ENCODE measurements around the gene HRAS. TPM values are rescaled to one million over a fixed set of nuclear protein-coding genes. Genes with fewer than 3 reads are reported as not detected.
A peak's percentile ranks its signal among the peaks of the same experiment; 100 is the strongest.

Gene HRAS
- total and polyA plus RNA-seq, 2 of the 8 experiments (the other 6 are each of a cell fraction or from before 2014, with no cell fraction given) = 44.3 to 54.7 TPM

DNA sequence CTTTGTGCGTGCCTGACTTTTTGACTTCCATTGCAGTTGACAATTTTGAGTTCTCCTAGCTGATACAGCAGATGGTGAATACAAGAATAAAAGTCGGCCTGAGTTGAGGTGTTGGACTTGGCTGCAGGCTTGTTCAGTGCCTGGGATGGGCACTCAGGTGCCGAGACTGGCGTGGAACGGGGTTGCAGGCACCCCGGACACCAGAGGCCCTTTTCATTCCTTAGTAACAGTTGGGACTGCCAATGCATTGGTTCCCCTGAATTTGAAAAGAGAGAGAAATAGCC lies 42.2 kb upstream of the HRAS start:
- H3K36me3 ChIP-seq (ENCODE audit: control insufficient read depth in 2 of 4, insufficient read depth in 4 of 4, low read length in 3 of 4) = peaks cover 0 to 8% (median 3%) of the 10 kb centered on the region in 4 experiments; a peak in 5 of 8 replicates
- peaks cover 23% of the 10 kb centered on the region for H3K79me1 ChIP-seq (ENCODE audit: low read depth, low read length)
- H3K4ac ChIP-seq (replicated peaks; ENCODE audit: insufficient read length, low read depth, low read length) = no peak overlapping the region
- H3K9me3 ChIP-seq (ENCODE audit: insufficient read depth in 2 of 2, low read depth in 1 of 2, low read length in 1 of 2) = no peaks in the 10 kb centered on the region
- no peak overlapping the region for H2BK12ac ChIP-seq (ENCODE audit: low read depth, low read length)
- H3K18ac ChIP-seq (ENCODE audit: extremely low read depth, low read length) = no peak overlapping the region
- no peak overlapping the region for H2AFZ ChIP-seq (ENCODE audit: low read length)
- 91% methylated on average over 6 of the region's 6 CpGs; no CpG with 5 or more reads in 1 of the 2 experiments for WGBS, 2 experiments (ENCODE audit: extremely low coverage in 1 of 2, insufficient coverage in 1 of 2, insufficient read length in 1 of 2, insufficient replicate concordance in 2 of 2, low coverage in 1 of 2, low lambda C conversion rate in 2 of 2, missing lambda C conversion rate in 1 of 2)
- no peak overlapping the region for H2BK15ac ChIP-seq (ENCODE audit: low read length)
- no peak overlapping the region for H4K5ac ChIP-seq (ENCODE audit: insufficient read length, low read depth, low read length)
- no peak overlapping the region for H3K14ac ChIP-seq (ENCODE audit: insufficient read length)
- H2BK20ac ChIP-seq (ENCODE audit: low read length) = no peak overlapping the region
- H2BK120ac ChIP-seq (replicated peaks; ENCODE audit: low read depth, low read length) = no peak overlapping the region
- peaks cover 37 to 44% of the 10 kb centered on the region in 2 experiments for H4K20me1 ChIP-seq (replicated peaks in 1 of 2; ENCODE audit: control insufficient read depth in 1 of 2, insufficient read depth in 2 of 2, low read length in 2 of 2)
- TF ChIP-seq CTBP2 (IDR thresholded peaks at IDR 0.05; ENCODE audit: borderline replicate concordance, insufficient read depth, insufficient read length, low read length) = no peak
- TF ChIP-seq SP1 (IDR thresholded peaks at IDR 0.05; ENCODE audit: low read depth, low read length) = no peak
- no peak for TF ChIP-seq CREB1 (IDR thresholded peaks at IDR 0.05)
- TF ChIP-seq CHD2 (IDR thresholded peaks at IDR 0.05; ENCODE audit: low read length) = no peak
- no peak for TF ChIP-seq BACH1 (IDR thresholded peaks at IDR 0.05; ENCODE audit: low read length)
- TF ChIP-seq ASH2L (IDR thresholded peaks at IDR 0.05; ENCODE audit: low read length) = no peak
- TF ChIP-seq SIN3A (conservative IDR thresholded peaks at IDR 0.05 in 1 of 2, IDR thresholded peaks at IDR 0.05 in 1 of 2; ENCODE audit: low read depth in 1 of 2, low read length in 2 of 2) = no peak
- TF ChIP-seq EGR1 (IDR thresholded peaks at IDR 0.05; ENCODE audit: borderline replicate concordance, low read depth, low read length) = no peak
- no peak for TF ChIP-seq RBBP5 (IDR thresholded peaks at IDR 0.05; ENCODE audit: borderline replicate concordance, low read depth, low read length)
- TF ChIP-seq POLR2AphosphoS5 (IDR thresholded peaks at IDR 0.05; ENCODE audit: low read depth, low read length) = no peak
- no peak for TF ChIP-seq CBX8 (IDR thresholded peaks at IDR 0.05; ENCODE audit: borderline replicate concordance, low read depth, low read length)
- TF ChIP-seq HDAC2 (IDR thresholded peaks at IDR 0.05; ENCODE audit: borderline replicate concordance in 1 of 2, low read depth in 2 of 2, low read length in 2 of 2) = no peak
- TF ChIP-seq TBP (IDR thresholded peaks at IDR 0.05; ENCODE audit: low read depth, low read length) = no peak
- TF ChIP-seq TEAD4 (IDR thresholded peaks at IDR 0.05; ENCODE audit: low read depth, low read length) = no peak
- no peak for TF ChIP-seq CBX5 (IDR thresholded peaks at IDR 0.05; ENCODE audit: low read depth, low read length)
- H3K4me1 ChIP-seq (replicated peaks in 1 of 4; ENCODE audit: control insufficient read depth in 3 of 4, insufficient read depth in 4 of 4, low read length in 3 of 4) = peaks cover 4 to 17% (median 11%) of the 10 kb centered on the region in 4 experiments
- peak overlapping the region in 3 of 4 experiments; percentile 73 to 97 (median 87); a peak in 5 of 7 replicates for H3K9ac ChIP-seq (replicated peaks in 1 of 4; ENCODE audit: extremely low read depth in 1 of 4, low read depth in 3 of 4, low read length in 3 of 4)
- no peak overlapping the region for H2AK5ac ChIP-seq (ENCODE audit: low read depth, low read length)
- no peak overlapping the region for H3K23ac ChIP-seq (ENCODE audit: insufficient read length)
- FAIRE-seq (no peak), DNase-seq (ENCODE audit: low read depth in 1 of 2, low spot score in 2 of 2) (no peak)
- H3K4me2 ChIP-seq (ENCODE audit: insufficient read depth in 1 of 2, low read depth in 2 of 2, low read length in 2 of 2) = peak overlapping the region; percentile 91 to 99
- ChIA-PET POLR2A (ENCODE audit: partially characterized antibody) (interaction anchor here (0.9 to 2.6 kb wide), 5 partner anchors 11 to 34 kb away, joined by 3 to 9 read pairs (median 4); partner anchors contain the start of genes LMNTD2 and RASSF7), CTCF (ENCODE audit: partially characterized antibody) (interaction anchor here (0.6 to 2.6 kb wide), 6 partner anchors 13 to 245 kb away, joined by 3 to 11 read pairs (median 4); no protein-coding TSS in a partner anchor)
- no peak overlapping the region for H3K56ac ChIP-seq (replicated peaks; ENCODE audit: insufficient read length, low read depth, low read length)
- H3K27me3 ChIP-seq (replicated peaks in 1 of 4; ENCODE audit: control insufficient read depth in 3 of 4, extremely low read depth in 1 of 4, insufficient read depth in 3 of 4, low read length in 3 of 4) = peaks cover 8 to 17% (median 13%) of the 10 kb centered on the region in 4 experiments
- H4K8ac ChIP-seq (ENCODE audit: extremely low read depth, insufficient read depth, low read length) = no peak overlapping the region
- H3K23me2 ChIP-seq (ENCODE audit: low read depth, low read length) = peaks cover 15% of the 10 kb centered on the region
- H4K91ac ChIP-seq (replicated peaks; ENCODE audit: insufficient read length, low read length) = no peak overlapping the region
- no peak overlapping the region for H3K27ac ChIP-seq (ENCODE audit: low read depth, low read length)
- peak overlapping the region; percentile 87 to 99 (median 88); a peak in 7 of 8 replicates for H3K4me3 ChIP-seq (ENCODE audit: extremely low read depth in 1 of 4, insufficient read depth in 2 of 4, low read depth in 3 of 4, low read length in 4 of 4)
- H3K79me2 ChIP-seq (ENCODE audit: control insufficient read depth in 1 of 2, insufficient read depth in 2 of 2, low read length in 2 of 2) = peaks cover 38 to 52% of the 10 kb centered on the region in 2 experiments
- no peak overlapping the region for H2BK5ac ChIP-seq (ENCODE audit: low read depth, low read length)

Data from H1 (cell line).